ENCODE results near the gene PRKD1.
"Not testable (repeated sequence)": the region's sequence is repeated elsewhere in the genome, so short reads cannot be mapped to it uniquely, and the experiment has no call there.

PRKD1 gene

GRCh38 chr14:29900609-29901350 lies 26.9 kb downstream of the PRKD1 start:
- DNase-seq (ENCODE audit: low read depth in 3 of 3) = no peak

- DNase-seq (ENCODE audit: low read depth in 3 of 3) = no peak
These were observed 29.2 kb downstream of the PRKD1 start for GRCh38 chr14:29898470-29898869.

GRCh38 chr14:29897181-29897580 lies 30.5 kb downstream of the PRKD1 start:
- DNase-seq (ENCODE audit: low read depth in 3 of 3) = no peak

- no peak for DNase-seq (ENCODE audit: low read depth in 3 of 3)
These were observed 31.3 kb downstream of the PRKD1 start for GRCh38 chr14:29896354-29896821.

GRCh38 chr14:29895591-29896083 lies 32.0 kb downstream of the PRKD1 start:
- no peak for DNase-seq (ENCODE audit: low read depth in 3 of 3)

GRCh38 chr14:29893989-29894388 lies 33.7 kb downstream of the PRKD1 start:
- no peak for DNase-seq (ENCODE audit: low read depth in 3 of 3)

GRCh38 chr14:29892327-29892726 lies 35.3 kb downstream of the PRKD1 start:
- DNase-seq (ENCODE audit: low read depth in 3 of 3) = no peak

GRCh38 chr14:29885988-29886387 lies 41.7 kb downstream of the PRKD1 start:
- DNase-seq (ENCODE audit: low read depth in 3 of 3) = no peak

- DNase-seq (ENCODE audit: low read depth in 3 of 3) = no peak
These were observed 59.6 kb downstream of the PRKD1 start for GRCh38 chr14:29868000-29868399.

GRCh38 chr14:29865299-29865698 lies 62.3 kb downstream of the PRKD1 start:
- DNase-seq (ENCODE audit: low read depth in 3 of 3) = no peak

- DNase-seq (ENCODE audit: low read depth in 3 of 3) = no peak
These were observed 65.7 kb downstream of the PRKD1 start for GRCh38 chr14:29861996-29862395.

- DNase-seq (ENCODE audit: low read depth in 3 of 3) = no peak
These were observed 69.3 kb downstream of the PRKD1 start for GRCh38 chr14:29858299-29858698.

GRCh38 chr14:29857551-29857950 lies 70.1 kb downstream of the PRKD1 start:
- no peak for DNase-seq (ENCODE audit: low read depth in 3 of 3)

GRCh38 chr14:29856516-29856915 lies 71.1 kb downstream of the PRKD1 start:
- DNase-seq (ENCODE audit: low read depth in 3 of 3) = no peak

GRCh38 chr14:29853691-29854090 lies 74.0 kb downstream of the PRKD1 start:
- DNase-seq (ENCODE audit: low read depth in 3 of 3) = not testable (repeated sequence)

- no peak for DNase-seq (ENCODE audit: low read depth in 3 of 3)
These were observed 74.4 kb downstream of the PRKD1 start for GRCh38 chr14:29853272-29853671.

GRCh38 chr14:29851397-29851796 lies 76.2 kb downstream of the PRKD1 start:
- DNase-seq (ENCODE audit: low read depth in 3 of 3) = no peak

GRCh38 chr14:29847056-29847380 lies 80.6 kb downstream of the PRKD1 start:
- no peak for DNase-seq (ENCODE audit: low read depth in 3 of 3)

- no peak for DNase-seq (ENCODE audit: low read depth in 3 of 3)
These were observed 81.2 kb downstream of the PRKD1 start for GRCh38 chr14:29846339-29847055.

- DNase-seq (ENCODE audit: low read depth in 3 of 3) = no peak
These were observed 83.7 kb downstream of the PRKD1 start for GRCh38 chr14:29843981-29844380.

GRCh38 chr14:29842228-29842627 lies 85.4 kb downstream of the PRKD1 start:
- no peak for DNase-seq (ENCODE audit: low read depth in 3 of 3)

GRCh38 chr14:29840369-29840892 lies 87.2 kb downstream of the PRKD1 start:
- not testable (repeated sequence) for DNase-seq (ENCODE audit: low read depth in 3 of 3)

GRCh38 chr14:29839691-29840090 lies 88.0 kb downstream of the PRKD1 start:
- not testable (repeated sequence) for DNase-seq (ENCODE audit: low read depth in 3 of 3)
